Nephron (organoid): ENCODE data around the gene CNTN6.

Experiments used
- H3K27ac Mint-ChIP-seq, 3 experiments: 2 replicates each; pipeline ENCODE4 v1.8.0; 2020; ENCODE audit warnings: mixed read lengths in 3 of 3, mild to moderate bottlenecking in 2 of 3, moderate library complexity in 1 of 3
- H3K27me3 Mint-ChIP-seq: 2 replicates; pipeline ENCODE4 v1.8.0; 2021; ENCODE audit warnings: low read depth, mild to moderate bottlenecking, moderate library complexity, mixed read lengths
- H3K36me3 Mint-ChIP-seq: 2 replicates; pipeline ENCODE4 v1.8.0; 2020; ENCODE audit warnings: low read depth, mixed read lengths
- H3K4me1 Mint-ChIP-seq: 2 replicates; pipeline ENCODE4 v1.8.0; 2020; ENCODE audit warnings: mixed read lengths
- H3K4me3 Mint-ChIP-seq, 3 experiments: 2 replicates each; pipeline ENCODE4 v1.8.0; 2020; ENCODE audit warnings: mild to moderate bottlenecking in 3 of 3, mixed read lengths in 3 of 3, moderate library complexity in 2 of 3
- H3K9me3 Mint-ChIP-seq: 2 replicates; pipeline ENCODE4 v1.8.0; 2020; ENCODE audit warnings: mixed read lengths
- TF ChIP-seq, protein P1 (sequence below), 3 experiments: fragments of 200-600 bp; sonication (generic); IDR thresholded peaks; one replicate each; pipeline ENCODE4 v1.5.0; 2021; ENCODE audit warnings: antibody characterized with exemption in 3 of 3; ENCODE audit not compliant: unreplicated experiment in 3 of 3

The CNTN6 gene

GRCh38 chr3:1092061-1092460 lies 763 bp upstream of the CNTN6 start:
- peak overlapping the region; percentile 71 to 78 (median 77) for H3K27ac Mint-ChIP-seq
- H3K36me3 Mint-ChIP-seq = no peaks in the 10 kb centered on the region
- H3K9me3 Mint-ChIP-seq = peaks cover 2% of the 10 kb centered on the region
- TF ChIP-seq, protein P1, sequence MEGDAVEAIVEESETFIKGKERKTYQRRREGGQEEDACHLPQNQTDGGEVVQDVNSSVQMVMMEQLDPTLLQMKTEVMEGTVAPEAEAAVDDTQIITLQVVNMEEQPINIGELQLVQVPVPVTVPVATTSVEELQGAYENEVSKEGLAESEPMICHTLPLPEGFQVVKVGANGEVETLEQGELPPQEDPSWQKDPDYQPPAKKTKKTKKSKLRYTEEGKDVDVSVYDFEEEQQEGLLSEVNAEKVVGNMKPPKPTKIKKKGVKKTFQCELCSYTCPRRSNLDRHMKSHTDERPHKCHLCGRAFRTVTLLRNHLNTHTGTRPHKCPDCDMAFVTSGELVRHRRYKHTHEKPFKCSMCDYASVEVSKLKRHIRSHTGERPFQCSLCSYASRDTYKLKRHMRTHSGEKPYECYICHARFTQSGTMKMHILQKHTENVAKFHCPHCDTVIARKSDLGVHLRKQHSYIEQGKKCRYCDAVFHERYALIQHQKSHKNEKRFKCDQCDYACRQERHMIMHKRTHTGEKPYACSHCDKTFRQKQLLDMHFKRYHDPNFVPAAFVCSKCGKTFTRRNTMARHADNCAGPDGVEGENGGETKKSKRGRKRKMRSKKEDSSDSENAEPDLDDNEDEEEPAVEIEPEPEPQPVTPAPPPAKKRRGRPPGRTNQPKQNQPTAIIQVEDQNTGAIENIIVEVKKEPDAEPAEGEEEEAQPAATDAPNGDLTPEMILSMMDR (IDR thresholded peaks at IDR 0.05; ENCODE audit: unreplicated experiment in 3 of 3) = no peak
- peaks cover 29% of the 10 kb centered on the region for H3K4me1 Mint-ChIP-seq
- peak overlapping the region; percentile 44 to 78 (median 57) for H3K4me3 Mint-ChIP-seq
- no peaks in the 10 kb centered on the region for H3K27me3 Mint-ChIP-seq

DNA sequence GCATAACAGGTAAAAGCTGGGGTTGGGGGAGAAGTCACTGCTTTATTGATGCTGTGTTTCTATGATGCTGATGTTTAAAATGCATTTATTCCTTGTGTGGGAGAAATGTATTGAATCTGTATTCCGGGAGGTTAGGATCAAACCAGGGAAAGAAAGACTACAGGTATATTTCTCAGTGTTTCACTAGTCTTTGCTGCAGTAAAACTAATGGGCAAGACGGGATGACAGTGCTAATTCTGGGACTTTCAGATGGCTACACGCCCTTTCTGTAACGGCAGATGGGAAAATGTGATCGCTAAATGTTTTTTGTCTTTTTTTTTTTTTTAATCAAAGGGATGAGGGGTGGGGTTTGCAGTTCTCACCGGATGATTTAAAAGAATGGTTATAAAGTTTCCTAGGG lies 393 bp downstream of the CNTN6 start:
- H3K4me1 Mint-ChIP-seq = peaks cover 23% of the 10 kb centered on the region
- H3K4me3 Mint-ChIP-seq = peak overlapping the region; percentile 44 to 78 (median 57)
- H3K36me3 Mint-ChIP-seq = no peaks in the 10 kb centered on the region
- peaks cover 2% of the 10 kb centered on the region for H3K9me3 Mint-ChIP-seq
- TF ChIP-seq, protein P1 (IDR thresholded peaks at IDR 0.05; ENCODE audit: unreplicated experiment in 3 of 3) = no peak
- peak overlapping the region; percentile 71 to 78 (median 77) for H3K27ac Mint-ChIP-seq
- H3K27me3 Mint-ChIP-seq = no peaks in the 10 kb centered on the region

- Mint-ChIP-seq H3K27ac (no peak overlapping the region), H3K4me1 (no peaks in the 10 kb centered on the region), H3K4me3 (no peak overlapping the region), H3K27me3 (no peaks in the 10 kb centered on the region), H3K36me3 (no peaks in the 10 kb centered on the region), H3K9me3 (peaks cover 4% of the 10 kb centered on the region)
- TF ChIP-seq, protein P1 (IDR thresholded peaks at IDR 0.05; ENCODE audit: unreplicated experiment in 3 of 3) = peak in 1 of 3 experiments; percentile 9
Measured at GRCh38 chr3:1103525-1103924, 10.7 kb downstream of the CNTN6 start.

- peaks cover 4% of the 10 kb centered on the region for H3K27me3 Mint-ChIP-seq
- H3K36me3 Mint-ChIP-seq = no peaks in the 10 kb centered on the region
- no peaks in the 10 kb centered on the region for H3K4me1 Mint-ChIP-seq
- no peak overlapping the region for H3K27ac Mint-ChIP-seq
- no peaks in the 10 kb centered on the region for H3K9me3 Mint-ChIP-seq
- no peak overlapping the region for H3K4me3 Mint-ChIP-seq
- TF ChIP-seq, protein P1 (IDR thresholded peaks at IDR 0.05; ENCODE audit: unreplicated experiment in 3 of 3) = no peak
Measured at GRCh38 chr3:1117843-1118473, 25.1 kb downstream of the CNTN6 start.

DNA sequence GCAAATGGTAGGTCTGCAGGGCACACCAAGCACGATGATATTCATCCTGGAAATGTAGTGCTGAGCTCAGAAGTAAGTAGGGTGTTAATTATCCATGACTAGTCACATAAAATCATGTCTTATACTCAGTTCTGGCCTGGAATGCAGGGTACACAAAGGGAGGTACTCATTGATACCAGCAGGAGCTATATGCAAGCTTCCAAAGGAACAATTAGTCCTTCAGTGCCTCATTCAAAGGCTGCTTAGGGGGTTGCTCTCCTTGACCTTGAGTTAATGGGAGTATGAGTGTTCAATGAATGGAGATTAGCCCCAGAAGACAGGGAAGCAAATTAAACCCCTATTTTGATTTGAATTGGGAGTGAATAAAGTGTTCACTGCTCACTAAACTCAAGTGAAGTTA lies 38.3 kb downstream of the CNTN6 start:
- no peak overlapping the region for H3K4me3 Mint-ChIP-seq
- TF ChIP-seq, protein P1 (IDR thresholded peaks at IDR 0.05; ENCODE audit: unreplicated experiment in 3 of 3) = no peak
- no peak overlapping the region for H3K27ac Mint-ChIP-seq
- peaks cover 5% of the 10 kb centered on the region for H3K4me1 Mint-ChIP-seq
- no peaks in the 10 kb centered on the region for H3K36me3 Mint-ChIP-seq
- H3K27me3 Mint-ChIP-seq = no peaks in the 10 kb centered on the region
- H3K9me3 Mint-ChIP-seq = no peaks in the 10 kb centered on the region

DNA sequence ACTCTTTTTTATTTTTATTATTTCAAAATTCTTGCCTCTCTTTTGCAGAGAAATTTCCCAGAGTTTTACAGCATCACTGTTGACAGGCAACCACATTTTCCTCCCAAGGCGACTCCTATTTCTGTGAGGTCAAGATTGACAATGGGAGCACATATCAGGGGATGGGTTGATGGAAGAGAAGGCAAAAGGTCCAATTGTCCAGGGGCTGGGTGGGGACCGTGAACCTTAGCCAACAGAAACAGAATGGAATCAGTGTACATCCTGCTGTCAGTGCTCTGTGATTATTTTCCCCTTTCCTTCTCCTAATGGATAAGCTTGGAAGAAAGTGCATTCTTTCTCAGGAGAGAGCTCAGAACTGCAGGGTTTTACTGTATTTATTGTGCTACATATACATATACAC lies 42.4 kb downstream of the CNTN6 start:
- Mint-ChIP-seq H3K36me3 (no peaks in the 10 kb centered on the region), H3K9me3 (no peaks in the 10 kb centered on the region), H3K4me1 (peaks cover 5% of the 10 kb centered on the region), H3K27ac (no peak overlapping the region), H3K27me3 (no peaks in the 10 kb centered on the region), H3K4me3 (no peak overlapping the region)
- TF ChIP-seq, protein P1 (IDR thresholded peaks at IDR 0.05; ENCODE audit: unreplicated experiment in 3 of 3) = no peak
